Spleen (tissue), 11 donors: ENCODE results near the gene ZNF638. TPM values are rescaled to one million over a fixed set of nuclear protein-coding genes. Genes with fewer than 3 reads are reported as not detected.

Source experiments
- DNase-seq: peaks from one replicate; pipeline ENCODE4 v3.0.0-alpha.2; 2020
- H3K27ac ChIP-seq, 8 donors: fragments of 200-600 bp; sonication (generic) in 7 of 8; 1 replicate in 4 of 8; 2 replicates in 4 of 8; pipeline versions ENCODE4 v1.5.0 to v1.8.0; 2016 to 2021; ENCODE audit warnings: inconsistent platforms in 4 of 8, mild to moderate bottlenecking in 4 of 8, moderate library complexity in 1 of 8
- H3K27me3 ChIP-seq, 7 donors: fragments of 200-600 bp; sonication (generic) in 6 of 7; replicated peaks in 1 of 7; 1 replicate in 4 of 7; 2 replicates in 3 of 7; pipeline versions ENCODE4 v1.5.0 to v1.8.0; 2016 to 2021; ENCODE audit warnings: inconsistent platforms in 3 of 7, mild to moderate bottlenecking in 1 of 7
- H3K36me3 ChIP-seq, 6 donors: fragments of 200-600 bp; sonication (generic) in 5 of 6; 1 replicate in 4 of 6; 2 replicates in 2 of 6; pipeline versions ENCODE4 v1.5.0 to v1.8.0; 2016 to 2021; ENCODE audit warnings: inconsistent platforms in 2 of 6
- H3K4me1 ChIP-seq, 6 donors: fragments of 200-600 bp; sonication (generic) in 5 of 6; 1 replicate in 3 of 6; 2 replicates in 3 of 6; pipeline versions ENCODE4 v1.5.0 to v1.8.0; 2016 to 2021; ENCODE audit warnings: inconsistent platforms in 3 of 6
- H3K4me3 ChIP-seq, 8 donors: fragments of 200-600 bp; sonication (generic) in 7 of 8; 1 replicate in 4 of 8; 2 replicates in 4 of 8; pipeline versions ENCODE4 v1.5.0 to v1.8.0; 2016 to 2021; ENCODE audit warnings: inconsistent platforms in 4 of 8, mild to moderate bottlenecking in 4 of 8, moderate library complexity in 2 of 8
- H3K9me3 ChIP-seq, 8 donors: fragments of 200-600 bp; sonication (generic) in 7 of 8; 1 replicate in 4 of 8; 2 replicates in 4 of 8; pipeline versions ENCODE4 v1.5.0 to v1.8.0; 2016 to 2021; ENCODE audit warnings: inconsistent platforms in 4 of 8
- POLR2A ChIP-seq, 3 donors: fragments of 450-650 bp; IDR thresholded peaks; one replicate each; pipeline ENCODE4 v1.5.1; 2017; ENCODE audit warnings: antibody characterized with exemption in 3 of 3, mild to moderate bottlenecking in 1 of 3
- POLR2AphosphoS5 ChIP-seq, 3 donors: sonication (generic); formaldehyde crosslinking; IDR thresholded peaks; one replicate each; pipeline ENCODE4 v1.5.1; 2017; ENCODE audit warnings: antibody characterized with exemption in 3 of 3
- WGBS, 5 donors: extraction: QIAGEN DNeasy Blood & Tissue Kit in 3 of 5; methylation state at CpG; one replicate each; pipeline versions ENCODE4 v1.1.5 to v1.1.7; 2013 to 2018; 5-methylcytosine and 5-hydroxymethylcytosine counted together
- intact Hi-C: fragments of 100-400 bp; cut with DNase I; formaldehyde crosslinking; loops from one replicate; pipeline ENCODE4 v1.15.0; 2023; ENCODE audit warnings: low total_unique reads
- polyA plus RNA-seq, 3 donors: library from polyadenylated mRNA; stranded (reverse); fragments of 200-250 nt; gene quantifications; one replicate each; pipeline ENCODE4 v1.2.1, GENCODE V29; 2013
- total RNA-seq, 7 donors: library from RNA; depleted of rRNA in 3 of 7; stranded (reverse); fragments of >200 nt in 3 of 7; fragmentation: NEBNext Ultra II Directional in 4 of 7; extraction: Animal tissue kit (Norgen Biotek cat#: 25700) in 4 of 7; gene quantifications; one replicate each; pipeline versions ENCODE4 v1.1.0 to v1.2.1, GENCODE V29; 2016 to 2021
- TF ChIP-seq, protein P1 (sequence below), 11 experiments: fragments of 200-600 bp in 7 of 11; fragments of 450-650 bp in 4 of 11; sonication (generic) in 4 of 11; IDR thresholded peaks in 8 of 11; conservative IDR thresholded peaks in 3 of 11; 1 replicate in 7 of 11; 2 replicates in 4 of 11; pipeline versions ENCODE4 v1.4.0 to v1.8.0; 2016 to 2021; ENCODE audit warnings: antibody characterized with exemption in 11 of 11, inconsistent platforms in 4 of 11, mild to moderate bottlenecking in 1 of 11
- donor health status: healthy with polysubstance abuse.
- donor health status: DM: no; HTN: no; CAD: no; lungs with moderate emphysema.
- donor health status: DM: no; HTN: no; CAD: no.
- donor health status: Bipolar disorder and iron deficiency.
- donor health status: healthy.
- donor health status: DM: no; HTN: no; CAD: no.
- donor health status: DM: yes; HTN: yes; CAD: no.

Gene ZNF638
- total and polyA plus RNA-seq, 10 donors, result 80.7 to 310 (median 158) TPM

DNA sequence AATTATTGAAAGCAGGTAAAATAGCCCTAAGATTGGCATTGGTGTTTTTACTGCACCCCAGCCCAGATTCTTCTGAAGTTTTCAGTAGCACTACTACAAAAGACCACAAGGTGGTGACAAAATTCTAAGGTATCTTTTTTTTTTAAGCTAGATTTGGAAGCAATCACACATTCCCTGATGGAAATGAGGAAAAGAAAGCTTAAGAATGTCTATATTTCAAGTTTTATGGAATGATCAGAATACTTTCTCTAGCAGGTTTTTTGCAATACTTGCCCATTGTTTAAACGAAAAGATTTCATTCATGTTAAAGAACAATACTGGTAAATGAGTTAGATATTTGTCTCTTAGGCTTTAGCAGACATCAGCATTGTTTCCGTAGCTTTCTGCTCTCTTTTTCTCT lies 32.1 kb upstream of the ZNF638 start:
- Histone ChIP-seq H3K4me1 (no peaks in the 10 kb centered on the region), H3K27me3 (no peaks in the 10 kb centered on the region), H3K36me3 (no peaks in the 10 kb centered on the region), H3K9me3 (no peaks in the 10 kb centered on the region), H3K27ac (no peak overlapping the region), H3K4me3 (no peak overlapping the region)
- no peak for DNase-seq
- no peak for TF ChIP-seq POLR2A (IDR thresholded peaks at IDR 0.05)
- TF ChIP-seq, protein P1, sequence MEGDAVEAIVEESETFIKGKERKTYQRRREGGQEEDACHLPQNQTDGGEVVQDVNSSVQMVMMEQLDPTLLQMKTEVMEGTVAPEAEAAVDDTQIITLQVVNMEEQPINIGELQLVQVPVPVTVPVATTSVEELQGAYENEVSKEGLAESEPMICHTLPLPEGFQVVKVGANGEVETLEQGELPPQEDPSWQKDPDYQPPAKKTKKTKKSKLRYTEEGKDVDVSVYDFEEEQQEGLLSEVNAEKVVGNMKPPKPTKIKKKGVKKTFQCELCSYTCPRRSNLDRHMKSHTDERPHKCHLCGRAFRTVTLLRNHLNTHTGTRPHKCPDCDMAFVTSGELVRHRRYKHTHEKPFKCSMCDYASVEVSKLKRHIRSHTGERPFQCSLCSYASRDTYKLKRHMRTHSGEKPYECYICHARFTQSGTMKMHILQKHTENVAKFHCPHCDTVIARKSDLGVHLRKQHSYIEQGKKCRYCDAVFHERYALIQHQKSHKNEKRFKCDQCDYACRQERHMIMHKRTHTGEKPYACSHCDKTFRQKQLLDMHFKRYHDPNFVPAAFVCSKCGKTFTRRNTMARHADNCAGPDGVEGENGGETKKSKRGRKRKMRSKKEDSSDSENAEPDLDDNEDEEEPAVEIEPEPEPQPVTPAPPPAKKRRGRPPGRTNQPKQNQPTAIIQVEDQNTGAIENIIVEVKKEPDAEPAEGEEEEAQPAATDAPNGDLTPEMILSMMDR (IDR thresholded peaks at IDR 0.05 in 8 of 11, conservative IDR thresholded peaks at IDR 0.05 in 3 of 11), result peak; percentile 52 to 84 (median 71)
- 55 to 75% (median 66%) methylated on average over 2 of the region's 2 CpGs for WGBS, 5 donors
- intact Hi-C loops, result loop anchor here (5.0 kb wide), 1 partner anchor 213 kb away; no protein-coding TSS in a partner anchor

- Histone ChIP-seq H3K36me3 (no peaks in the 10 kb centered on the region), H3K4me3 (no peak overlapping the region), H3K27me3 (no peaks in the 10 kb centered on the region), H3K4me1 (no peaks in the 10 kb centered on the region), H3K27ac (no peak overlapping the region), H3K9me3 (no peaks in the 10 kb centered on the region)
- DNase-seq, result no peak
- intact Hi-C loops, result no loop called here
- TF ChIP-seq POLR2A (IDR thresholded peaks at IDR 0.05), result no peak
- TF ChIP-seq, protein P1 (IDR thresholded peaks at IDR 0.05 in 8 of 11, conservative IDR thresholded peaks at IDR 0.05 in 3 of 11), result no peak
- TF ChIP-seq POLR2AphosphoS5 (IDR thresholded peaks at IDR 0.05), result no peak
- WGBS, 5 donors, result 92 to 99% (median 96%) methylated on average over 3 of the region's 3 CpGs
These were observed 27.7 kb upstream of the ZNF638 start for GRCh38 chr2:71303849-71304248.

GRCh38 chr2:71306762-71307161 lies 24.8 kb upstream of the ZNF638 start:
- Histone ChIP-seq H3K27me3 (no peaks in the 10 kb centered on the region), H3K27ac (no peak overlapping the region), H3K4me1 (no peaks in the 10 kb centered on the region), H3K4me3 (no peak overlapping the region), H3K9me3 (no peaks in the 10 kb centered on the region), H3K36me3 (no peaks in the 10 kb centered on the region)
- no peak for TF ChIP-seq POLR2A (IDR thresholded peaks at IDR 0.05)
- TF ChIP-seq, protein P1 (IDR thresholded peaks at IDR 0.05 in 8 of 11, conservative IDR thresholded peaks at IDR 0.05 in 3 of 11), result no peak
- TF ChIP-seq POLR2AphosphoS5 (IDR thresholded peaks at IDR 0.05), result no peak
- no peak for DNase-seq
- intact Hi-C loops, result no loop called here
- 67 to 81% (median 79%) methylated on average over 3 of the region's 3 CpGs for whole genome bisulfite sequencing, 5 donors

- Histone ChIP-seq H3K27me3 (no peaks in the 10 kb centered on the region), H3K27ac (no peak overlapping the region), H3K4me1 (no peaks in the 10 kb centered on the region), H3K36me3 (no peaks in the 10 kb centered on the region), H3K9me3 (peaks cover 0 to 20% (median 13%) of the 10 kb centered on the region in 8 donors), H3K4me3 (no peak overlapping the region)
- no peak for DNase-seq
- 85 to 95% (median 93%) methylated on average over 9 of the region's 9 CpGs for WGBS, 5 donors
- intact Hi-C loops, result no loop called here
- TF ChIP-seq POLR2AphosphoS5 (IDR thresholded peaks at IDR 0.05), result no peak
- TF ChIP-seq, protein P1 (IDR thresholded peaks at IDR 0.05 in 8 of 11, conservative IDR thresholded peaks at IDR 0.05 in 3 of 11), result no peak
- TF ChIP-seq POLR2A (IDR thresholded peaks at IDR 0.05), result no peak
These were observed 18.4 kb upstream of the ZNF638 start for GRCh38 chr2:71313016-71313766.
